HEK293 (cell line): ENCODE measurements around the gene AP1AR.

Source experiments
- CTCF ChIA-PET: fragments of 350-600 bp; formaldehyde crosslinking; extraction: SDS; loops from one replicate; lab custom pipeline; 2021; ENCODE audit warnings: antibody characterized with exemption; lab: Yijun Ruan, JAX
- POLR2A ChIA-PET: fragments of 300-600 bp; formaldehyde crosslinking; extraction: SDS; loops from one replicate; lab custom pipeline; 2020; ENCODE audit warnings: antibody characterized with exemption, inconsistent platforms; lab: Yijun Ruan, JAX
- H3K27ac ChIP-seq: fragments of 200-500 bp; sonication (Bioruptor generic); 2 replicates; pipeline ENCODE4 v1.5.1; 2014; ENCODE audit warnings: low read depth, low read length, control low read depth, inconsistent platforms; ENCODE audit errors: extremely low read depth
- H3K36me3 ChIP-seq, 2 experiments: fragments of 200-500 bp in 1 of 2; sonication (Bioruptor generic) in 1 of 2; 1 replicate in 1 of 2; 2 replicates in 1 of 2; pipeline ENCODE4 v1.5.1; 2014 to 2017; ENCODE audit warnings: inconsistent platforms in 2 of 2, low read length in 2 of 2; ENCODE audit not compliant: control insufficient read depth in 2 of 2, insufficient read depth in 1 of 2
- H3K4me1 ChIP-seq: fragments of 200-500 bp; sonication (Bioruptor generic); 2 replicates; pipeline ENCODE4 v1.5.1; 2014; ENCODE audit warnings: mild to moderate bottlenecking, low read length, inconsistent platforms; ENCODE audit not compliant: control insufficient read depth, insufficient read depth
- H3K4me3 ChIP-seq: 2 replicates; pipeline ENCODE4 v1.5.1; 2011; ENCODE audit warnings: low read depth, mild to moderate bottlenecking, control low read depth, low read length, moderate library complexity
- H3K9me3 ChIP-seq: fragments of 200-500 bp; sonication (Bioruptor generic); 2 replicates; pipeline ENCODE4 v1.5.1; 2014; ENCODE audit warnings: low read depth, low read length, inconsistent platforms; ENCODE audit not compliant: control insufficient read depth, insufficient read depth
- KLF9 ChIP-seq: fragments of 450-650 bp; formaldehyde crosslinking; IDR thresholded peaks from 2 replicates; pipeline ENCODE4 v1.5.1; 2016; ENCODE audit warnings: missing biosample characterization, missing genetic modification characterization, low read depth
- MYNN ChIP-seq: fragments of 450-650 bp; formaldehyde crosslinking; IDR thresholded peaks from 2 replicates; pipeline ENCODE4 v1.5.1; 2016; ENCODE audit warnings: missing biosample characterization, missing genetic modification characterization, borderline replicate concordance
- SP7 ChIP-seq: fragments of 450-650 bp; formaldehyde crosslinking; IDR thresholded peaks from 2 replicates; pipeline ENCODE4 v1.5.1; 2016; ENCODE audit warnings: missing biosample characterization, missing genetic modification characterization
- TRIM28 ChIP-seq: IDR thresholded peaks from 2 replicates; pipeline ENCODE4 v1.6.1; 2011; ENCODE audit warnings: low read length, control low read depth, borderline replicate concordance
- YY1 ChIP-seq: fragments of 450-650 bp; formaldehyde crosslinking; IDR thresholded peaks from 2 replicates; pipeline ENCODE4 v1.5.1; 2018; ENCODE audit warnings: missing biosample characterization, missing genetic modification characterization
- ZBTB48 ChIP-seq: fragments of 450-650 bp; formaldehyde crosslinking; IDR thresholded peaks from 2 replicates; pipeline ENCODE4 v1.5.1; 2016; ENCODE audit warnings: missing biosample characterization, missing genetic modification characterization
- ZEB2 ChIP-seq: fragments of 450-650 bp; formaldehyde crosslinking; IDR thresholded peaks from 2 replicates; pipeline ENCODE4 v1.5.1; 2016; ENCODE audit warnings: missing biosample characterization, missing genetic modification characterization
- ZNF155 ChIP-seq: fragments of 450-650 bp; formaldehyde crosslinking; IDR thresholded peaks from 2 replicates; pipeline ENCODE4 v1.5.1; 2016; ENCODE audit warnings: missing biosample characterization, missing genetic modification characterization
- ZNF426 ChIP-seq: fragments of 450-650 bp; formaldehyde crosslinking; IDR thresholded peaks from 2 replicates; pipeline ENCODE4 v1.5.1; 2017; ENCODE audit warnings: missing biosample characterization, missing genetic modification characterization, mild to moderate bottlenecking, inconsistent platforms, moderate library complexity
- ZNF510 ChIP-seq: fragments of 450-650 bp; formaldehyde crosslinking; IDR thresholded peaks from 2 replicates; pipeline ENCODE4 v1.5.1; 2018; ENCODE audit warnings: mild to moderate bottlenecking, missing genetic modification characterization, missing biosample characterization; ENCODE audit not compliant: insufficient replicate concordance
- ZNF558 ChIP-seq: fragments of 450-650 bp; formaldehyde crosslinking; IDR thresholded peaks from 2 replicates; pipeline ENCODE4 v1.5.1; 2016; ENCODE audit warnings: missing biosample characterization, missing genetic modification characterization
- ZNF560 ChIP-seq: fragments of 450-650 bp; formaldehyde crosslinking; IDR thresholded peaks from 2 replicates; pipeline ENCODE4 v1.5.1; 2017; ENCODE audit warnings: missing biosample characterization, missing genetic modification characterization, borderline replicate concordance
- ZNF837 ChIP-seq: fragments of 450-650 bp; formaldehyde crosslinking; IDR thresholded peaks from 2 replicates; pipeline ENCODE4 v1.5.1; 2016; ENCODE audit warnings: missing biosample characterization, missing genetic modification characterization
- ZNF843 ChIP-seq: fragments of 450-650 bp; formaldehyde crosslinking; IDR thresholded peaks from 2 replicates; pipeline ENCODE4 v1.5.1; 2016; ENCODE audit warnings: missing biosample characterization, missing genetic modification characterization
- TF ChIP-seq, protein P1 (sequence below): fragments of 450-650 bp; formaldehyde crosslinking; IDR thresholded peaks from 2 replicates; pipeline ENCODE4 v1.5.1; 2016; ENCODE audit warnings: missing biosample characterization, missing genetic modification characterization
- TF ChIP-seq, protein P2 (sequence below): fragments of 450-650 bp; formaldehyde crosslinking; IDR thresholded peaks from 2 replicates; pipeline ENCODE4 v1.5.1; 2017; ENCODE audit warnings: missing biosample characterization, mild to moderate bottlenecking, missing genetic modification characterization, moderate library complexity
- TF ChIP-seq, protein P3 (sequence below): fragments of 450-650 bp; formaldehyde crosslinking; IDR thresholded peaks from 2 replicates; pipeline ENCODE4 v1.5.1; 2016; ENCODE audit warnings: missing biosample characterization, missing genetic modification characterization
- TF ChIP-seq, protein P4 (sequence below): fragments of 450-650 bp; formaldehyde crosslinking; IDR thresholded peaks from 2 replicates; pipeline ENCODE4 v1.5.1; 2016; ENCODE audit warnings: missing biosample characterization, missing genetic modification characterization

The AP1AR gene

DNA sequence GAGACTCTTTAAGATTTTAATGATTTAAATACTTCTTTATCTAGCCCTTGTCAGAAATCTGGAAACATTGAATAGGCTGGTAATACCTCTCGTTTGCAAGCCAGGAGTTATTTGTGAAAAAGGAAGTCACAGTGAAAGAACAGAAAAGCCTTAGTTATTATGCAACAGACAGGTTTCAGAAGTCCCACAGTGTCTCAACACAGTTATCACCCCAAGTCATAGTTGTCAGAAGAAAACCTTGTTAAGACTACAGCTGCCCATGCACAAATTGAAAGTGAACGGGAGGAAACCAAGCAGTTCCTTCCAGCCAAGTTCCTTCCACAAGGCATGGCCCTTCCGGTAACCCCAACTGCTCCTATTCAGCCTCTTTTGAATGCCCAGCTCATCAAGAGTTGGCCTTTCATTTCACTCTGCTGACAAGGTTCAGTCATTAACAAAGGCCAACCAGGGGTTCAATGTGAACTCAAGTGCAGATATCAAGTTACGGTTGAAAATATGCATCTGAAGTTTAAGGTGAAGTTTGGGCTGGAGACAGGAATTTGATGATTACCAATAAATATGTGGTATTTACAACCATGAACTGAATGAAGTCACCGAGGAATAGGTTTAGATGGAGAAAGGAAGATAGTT lies 81.1 kb downstream of the AP1AR start:
- ChIA-PET CTCF (interaction anchor here (0.6 to 0.8 kb wide), 2 partner anchors 9 to 208 kb away, joined by 3 to 4 read pairs; no protein-coding TSS in a partner anchor), POLR2A (no interaction called here)
- Histone ChIP-seq H3K4me3 (no peak overlapping the region), H3K27ac (no peak overlapping the region), H3K4me1 (no peaks in the 10 kb centered on the region), H3K9me3 (no peaks in the 10 kb centered on the region), H3K36me3 (no peaks in the 10 kb centered on the region)
- no peak for TF ChIP-seq ZNF837 (tag by site-specific recombination)
- no peak for TF ChIP-seq ZNF558 (tag by site-specific recombination)
- TF ChIP-seq, protein P1, sequence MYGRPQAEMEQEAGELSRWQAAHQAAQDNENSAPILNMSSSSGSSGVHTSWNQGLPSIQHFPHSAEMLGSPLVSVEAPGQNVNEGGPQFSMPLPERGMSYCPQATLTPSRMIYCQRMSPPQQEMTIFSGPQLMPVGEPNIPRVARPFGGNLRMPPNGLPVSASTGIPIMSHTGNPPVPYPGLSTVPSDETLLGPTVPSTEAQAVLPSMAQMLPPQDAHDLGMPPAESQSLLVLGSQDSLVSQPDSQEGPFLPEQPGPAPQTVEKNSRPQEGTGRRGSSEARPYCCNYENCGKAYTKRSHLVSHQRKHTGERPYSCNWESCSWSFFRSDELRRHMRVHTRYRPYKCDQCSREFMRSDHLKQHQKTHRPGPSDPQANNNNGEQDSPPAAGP (tag by site-specific recombination), result no peak
- TF ChIP-seq, protein P2, sequence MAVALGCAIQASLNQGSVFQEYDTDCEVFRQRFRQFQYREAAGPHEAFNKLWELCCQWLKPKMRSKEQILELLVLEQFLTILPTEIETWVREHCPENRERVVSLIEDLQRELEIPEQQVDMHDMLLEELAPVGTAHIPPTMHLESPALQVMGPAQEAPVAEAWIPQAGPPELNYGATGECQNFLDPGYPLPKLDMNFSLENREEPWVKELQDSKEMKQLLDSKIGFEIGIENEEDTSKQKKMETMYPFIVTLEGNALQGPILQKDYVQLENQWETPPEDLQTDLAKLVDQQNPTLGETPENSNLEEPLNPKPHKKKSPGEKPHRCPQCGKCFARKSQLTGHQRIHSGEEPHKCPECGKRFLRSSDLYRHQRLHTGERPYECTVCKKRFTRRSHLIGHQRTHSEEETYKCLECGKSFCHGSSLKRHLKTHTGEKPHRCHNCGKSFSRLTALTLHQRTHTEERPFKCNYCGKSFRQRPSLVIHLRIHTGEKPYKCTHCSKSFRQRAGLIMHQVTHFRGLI (tag by site-specific recombination), result peak; percentile 61; the same call in 1 of the 2 replicates
- no peak for TF ChIP-seq YY1 (tag by site-specific recombination)
- no peak for TF ChIP-seq ZNF155 (tag by site-specific recombination)
- no peak for TF ChIP-seq ZNF426

DNA sequence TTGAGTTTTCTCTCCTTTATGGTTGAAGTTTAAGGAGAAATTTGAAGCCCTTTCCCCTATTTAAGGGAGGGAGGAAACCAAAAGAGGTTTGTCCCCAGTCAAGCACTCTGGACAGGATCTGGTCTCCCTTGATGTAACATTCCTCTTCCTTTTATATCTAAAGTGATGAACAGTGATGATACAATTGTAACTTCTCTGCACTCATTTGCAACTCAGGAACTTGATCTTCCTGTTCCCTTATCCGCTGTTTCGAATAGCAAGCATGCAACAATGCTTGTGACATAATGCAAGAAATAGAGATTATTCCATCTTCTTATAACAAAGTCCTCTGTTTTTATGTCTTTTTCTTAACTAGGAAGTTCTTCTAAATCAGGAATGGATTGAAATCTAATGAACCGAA lies 83.9 kb downstream of the AP1AR start:
- TF ChIP-seq ZNF843 (tag by site-specific recombination), result no peak
- TF ChIP-seq YY1 (tag by site-specific recombination), result no peak
- TF ChIP-seq ZEB2, result no peak
- TF ChIP-seq KLF9, result no peak
- TF ChIP-seq ZBTB48, result no peak
- TF ChIP-seq SP7 (tag by site-specific recombination), result no peak
- no peak for TF ChIP-seq ZNF510 (tag by site-specific recombination)
- no peak for TF ChIP-seq TRIM28
- TF ChIP-seq, protein P3, sequence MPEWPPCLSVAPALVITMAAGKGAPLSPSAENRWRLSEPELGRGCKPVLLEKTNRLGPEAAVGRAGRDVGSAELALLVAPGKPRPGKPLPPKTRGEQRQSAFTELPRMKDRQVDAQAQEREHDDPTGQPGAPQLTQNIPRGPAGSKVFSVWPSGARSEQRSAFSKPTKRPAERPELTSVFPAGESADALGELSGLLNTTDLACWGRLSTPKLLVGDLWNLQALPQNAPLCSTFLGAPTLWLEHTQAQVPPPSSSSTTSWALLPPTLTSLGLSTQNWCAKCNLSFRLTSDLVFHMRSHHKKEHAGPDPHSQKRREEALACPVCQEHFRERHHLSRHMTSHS (tag by site-specific recombination), result no peak
- no peaks in the 10 kb centered on the region for H3K36me3 ChIP-seq
- POLR2A ChIA-PET, result no interaction called here
- H3K27ac ChIP-seq, result no peak overlapping the region
- CTCF ChIA-PET, result no interaction called here
- H3K4me1 ChIP-seq, result no peaks in the 10 kb centered on the region
- H3K4me3 ChIP-seq, result no peak overlapping the region
- H3K9me3 ChIP-seq, result no peaks in the 10 kb centered on the region

DNA sequence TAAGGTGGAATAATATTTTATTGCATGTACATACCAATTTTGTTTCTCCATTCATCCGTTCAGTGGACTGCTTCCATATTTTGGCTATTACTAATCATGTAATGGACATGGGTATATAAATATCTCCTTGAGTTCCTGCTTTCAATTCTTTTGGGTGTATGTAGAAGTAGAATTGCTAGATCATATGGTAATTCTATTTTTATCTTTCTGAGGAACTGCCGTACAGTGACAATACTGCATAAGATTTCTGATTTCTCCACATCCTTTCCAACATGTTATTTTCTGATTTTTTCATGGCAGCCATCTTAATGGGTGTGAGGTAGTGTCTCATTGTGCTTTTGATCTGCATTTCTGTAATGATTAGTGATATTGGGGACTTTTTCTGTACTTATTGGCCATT lies 84.8 kb downstream of the AP1AR start:
- no peaks in the 10 kb centered on the region for H3K4me1 ChIP-seq
- H3K4me3 ChIP-seq, result no peak overlapping the region
- H3K9me3 ChIP-seq, result no peaks in the 10 kb centered on the region
- no peaks in the 10 kb centered on the region for H3K36me3 ChIP-seq
- ChIA-PET POLR2A (no interaction called here), CTCF (interaction anchor here (0.6 to 1.0 kb wide), 2 partner anchors 11 to 282 kb away, joined by 3 to 4 read pairs; no protein-coding TSS in a partner anchor)
- H3K27ac ChIP-seq, result no peak overlapping the region
- TF ChIP-seq MYNN (tag by site-specific recombination) (no peak), ZNF560 (tag by site-specific recombination) (no peak)
- TF ChIP-seq, protein P4, sequence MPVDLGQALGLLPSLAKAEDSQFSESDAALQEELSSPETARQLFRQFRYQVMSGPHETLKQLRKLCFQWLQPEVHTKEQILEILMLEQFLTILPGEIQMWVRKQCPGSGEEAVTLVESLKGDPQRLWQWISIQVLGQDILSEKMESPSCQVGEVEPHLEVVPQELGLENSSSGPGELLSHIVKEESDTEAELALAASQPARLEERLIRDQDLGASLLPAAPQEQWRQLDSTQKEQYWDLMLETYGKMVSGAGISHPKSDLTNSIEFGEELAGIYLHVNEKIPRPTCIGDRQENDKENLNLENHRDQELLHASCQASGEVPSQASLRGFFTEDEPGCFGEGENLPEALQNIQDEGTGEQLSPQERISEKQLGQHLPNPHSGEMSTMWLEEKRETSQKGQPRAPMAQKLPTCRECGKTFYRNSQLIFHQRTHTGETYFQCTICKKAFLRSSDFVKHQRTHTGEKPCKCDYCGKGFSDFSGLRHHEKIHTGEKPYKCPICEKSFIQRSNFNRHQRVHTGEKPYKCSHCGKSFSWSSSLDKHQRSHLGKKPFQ (tag by site-specific recombination), result no peak
